Activated naive CD4-positive, alpha-beta T cell treated with anti-CD3 and anti-CD28 coated beads, Interleukin-2, amount 50 U/mL, for 24 hours (primary cell): ENCODE data around the gene MOB4.

Experiments used
- H3K27ac Mint-ChIP-seq: one replicate; pipeline ENCODE4 v1.8.0; 2021; ENCODE audit warnings: mild to moderate bottlenecking, mixed read lengths
- H3K27me3 Mint-ChIP-seq: one replicate; pipeline ENCODE4 v1.8.0; 2021; ENCODE audit warnings: mixed read lengths
- H3K36me3 Mint-ChIP-seq: one replicate; pipeline ENCODE4 v1.8.0; 2021; ENCODE audit warnings: mixed read lengths
- H3K4me1 Mint-ChIP-seq: one replicate; pipeline ENCODE4 v1.8.0; 2021; ENCODE audit warnings: mixed read lengths
- H3K4me3 Mint-ChIP-seq: one replicate; pipeline ENCODE4 v1.8.0; 2021; ENCODE audit warnings: mild to moderate bottlenecking, mixed read lengths
- H3K9me3 Mint-ChIP-seq: one replicate; pipeline ENCODE4 v1.8.0; 2021; ENCODE audit warnings: mixed read lengths

Gene MOB4

DNA sequence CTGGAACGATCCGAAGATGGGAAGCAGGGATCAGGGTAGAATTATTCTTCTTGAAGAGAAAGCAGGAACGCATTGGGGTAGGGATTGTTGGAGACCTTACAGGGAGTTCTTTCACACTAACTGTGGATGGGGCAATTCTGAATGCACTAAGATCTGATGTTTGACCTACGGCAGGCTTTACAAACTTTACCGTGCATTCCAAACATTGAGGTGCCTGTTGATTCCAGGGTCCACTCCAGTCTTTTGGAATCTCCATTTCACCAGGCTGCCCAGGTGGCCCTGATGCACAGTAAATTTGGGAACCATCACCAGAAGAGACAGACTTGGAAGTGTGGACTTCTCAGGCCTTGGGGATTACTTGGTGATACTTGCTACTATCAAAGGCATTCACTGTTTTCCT lies 82.6 kb downstream of the MOB4 start:
- Mint-ChIP-seq H3K9me3 (no peaks in the 10 kb centered on the region), H3K27me3 (peaks cover 3% of the 10 kb centered on the region), H3K4me3 (no peak overlapping the region), H3K4me1 (peaks cover 6% of the 10 kb centered on the region), H3K27ac (no peak overlapping the region), H3K36me3 (no peaks in the 10 kb centered on the region)

DNA sequence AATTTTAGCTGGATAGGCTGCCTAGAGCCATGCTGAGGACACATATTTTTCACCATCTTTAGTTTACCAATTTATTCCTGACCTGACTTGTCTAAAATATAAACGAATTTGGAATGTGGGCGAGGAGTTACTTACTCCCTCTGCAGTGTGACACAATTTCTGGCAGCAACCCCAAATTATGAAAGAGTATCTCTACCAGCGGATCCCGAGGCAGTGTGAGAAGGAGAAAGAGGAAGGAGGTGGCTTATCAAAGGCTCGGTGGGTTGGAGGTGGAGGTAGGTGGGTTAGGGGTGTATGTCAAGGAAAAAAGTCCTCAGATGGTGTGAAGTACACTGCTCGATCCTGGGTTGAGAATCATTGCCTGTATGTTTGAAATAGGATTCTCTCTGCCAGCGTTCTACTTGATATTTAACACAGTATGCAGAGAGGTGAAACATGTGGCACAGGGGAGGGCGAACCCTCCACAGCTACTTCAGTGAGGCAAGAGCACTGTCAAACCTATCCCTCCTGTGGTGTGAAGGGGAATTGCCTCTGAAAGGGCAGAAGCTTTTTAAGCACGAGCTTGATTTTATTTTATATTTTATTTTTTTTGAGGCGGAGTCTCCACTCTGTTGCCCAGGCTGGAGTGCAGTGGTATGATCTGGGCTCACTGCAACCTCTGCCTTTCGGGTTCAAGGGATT lies 83.6 kb downstream of the MOB4 start:
- no peaks in the 10 kb centered on the region for H3K36me3 Mint-ChIP-seq
- no peaks in the 10 kb centered on the region for H3K9me3 Mint-ChIP-seq
- H3K27me3 Mint-ChIP-seq: peaks cover 3% of the 10 kb centered on the region
- no peak overlapping the region for H3K27ac Mint-ChIP-seq
- H3K4me3 Mint-ChIP-seq: peak overlapping the region; percentile 47
- H3K4me1 Mint-ChIP-seq: peaks cover 6% of the 10 kb centered on the region

DNA sequence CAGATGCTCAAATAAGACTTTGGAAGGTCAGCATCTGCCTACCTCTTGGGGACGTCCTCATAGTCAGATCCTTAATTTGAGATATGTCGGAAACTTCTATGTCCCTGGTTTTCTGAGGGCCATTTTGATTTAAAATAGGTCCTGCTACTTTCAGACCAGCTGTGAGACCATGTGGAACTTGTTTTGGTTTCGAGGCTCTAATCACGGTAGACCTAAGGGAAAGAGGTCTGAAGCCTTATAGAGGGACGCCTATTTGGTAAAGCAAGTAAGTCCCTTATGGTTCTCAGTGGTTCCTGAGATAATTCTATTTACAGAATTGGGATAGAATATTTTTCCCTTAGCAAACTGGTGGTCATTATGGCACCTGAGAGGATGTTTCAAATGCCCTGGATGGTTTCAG lies 84.4 kb downstream of the MOB4 start:
- Mint-ChIP-seq H3K4me1 (peaks cover 6% of the 10 kb centered on the region), H3K4me3 (no peak overlapping the region), H3K36me3 (no peaks in the 10 kb centered on the region), H3K27ac (no peak overlapping the region), H3K9me3 (no peaks in the 10 kb centered on the region), H3K27me3 (peaks cover 3% of the 10 kb centered on the region)

- H3K4me3 Mint-ChIP-seq: no peak overlapping the region
- peaks cover 6% of the 10 kb centered on the region for H3K4me1 Mint-ChIP-seq
- no peak overlapping the region for H3K27ac Mint-ChIP-seq
- H3K36me3 Mint-ChIP-seq: no peaks in the 10 kb centered on the region
- peaks cover 3% of the 10 kb centered on the region for H3K27me3 Mint-ChIP-seq
- H3K9me3 Mint-ChIP-seq: no peaks in the 10 kb centered on the region
Measured at GRCh38 chr2:197601726-197602125, 85.9 kb downstream of the MOB4 start.
